Osteoblast (primary cell): ENCODE results near the gene BMI1. TPM values are rescaled to one million over a fixed set of nuclear protein-coding genes. Genes with fewer than 3 reads are reported as not detected.

Source experiments
- DNase-seq: peaks from one replicate; pipeline ENCODE4 v3.0.0; 2011; ENCODE audit warnings: low spot score, mixed read lengths; ENCODE audit not compliant: insufficient read length; ENCODE audit errors: missing footprints
- H2AFZ ChIP-seq: 2 replicates; pipeline ENCODE4 v1.6.0; 2011; ENCODE audit warnings: mild to moderate bottlenecking, low read length
- H3K27ac ChIP-seq: 2 replicates; pipeline ENCODE4 v1.5.1; 2011; ENCODE audit warnings: mild to moderate bottlenecking, low read depth, low read length, moderate library complexity
- H3K27me3 ChIP-seq: 2 replicates; pipeline ENCODE4 v1.6.0; 2012; ENCODE audit warnings: mild to moderate bottlenecking, control low read depth, inconsistent platforms, low read length, moderate library complexity; ENCODE audit not compliant: insufficient read depth
- H3K36me3 ChIP-seq: 2 replicates; pipeline ENCODE4 v1.5.1; 2011; ENCODE audit warnings: mild to moderate bottlenecking, low read length, control low read depth, moderate library complexity; ENCODE audit not compliant: insufficient read depth
- H3K4me1 ChIP-seq: 2 replicates; pipeline ENCODE4 v1.5.1; 2011; ENCODE audit warnings: mild to moderate bottlenecking, low read length, control low read depth, moderate library complexity; ENCODE audit not compliant: insufficient read depth
- H3K4me2 ChIP-seq: 2 replicates; pipeline ENCODE4 v1.6.0; 2011; ENCODE audit warnings: mild to moderate bottlenecking, low read length; ENCODE audit not compliant: insufficient read depth
- H3K4me3 ChIP-seq: fragments of 200-600 bp; sonication (generic); 3 replicates; pipeline ENCODE4 v1.5.1; 2012; ENCODE audit warnings: mild to moderate bottlenecking, low read length, inconsistent platforms; ENCODE audit not compliant: insufficient read depth
- H3K79me2 ChIP-seq: 2 replicates; pipeline ENCODE4 v1.6.0; 2012; ENCODE audit warnings: mild to moderate bottlenecking, low read length, control low read depth, inconsistent platforms; ENCODE audit not compliant: insufficient read depth
- H3K9me3 ChIP-seq: 2 replicates; pipeline ENCODE4 v1.5.1; 2011; ENCODE audit warnings: low read depth, low read length, control low read depth
- H4K20me1 ChIP-seq: 2 replicates; pipeline ENCODE4 v1.6.0; 2012; ENCODE audit warnings: mild to moderate bottlenecking, low read length, control low read depth; ENCODE audit not compliant: insufficient read depth
- total RNA-seq: library from RNA; depleted of rRNA; stranded (reverse); fragments of >200 nt; gene quantifications from 2 replicates; pipeline ENCODE4 v1.2.3, GENCODE V29; 2012
- TF ChIP-seq, protein P1 (sequence below): IDR thresholded peaks from 2 replicates; pipeline ENCODE4 v1.5.1; 2011; ENCODE audit warnings: mild to moderate bottlenecking, low read depth, low read length, moderate library complexity; ENCODE audit errors: extremely low read depth

BMI1 gene
- total RNA-seq, 1 donor: 73.1 TPM

DNA sequence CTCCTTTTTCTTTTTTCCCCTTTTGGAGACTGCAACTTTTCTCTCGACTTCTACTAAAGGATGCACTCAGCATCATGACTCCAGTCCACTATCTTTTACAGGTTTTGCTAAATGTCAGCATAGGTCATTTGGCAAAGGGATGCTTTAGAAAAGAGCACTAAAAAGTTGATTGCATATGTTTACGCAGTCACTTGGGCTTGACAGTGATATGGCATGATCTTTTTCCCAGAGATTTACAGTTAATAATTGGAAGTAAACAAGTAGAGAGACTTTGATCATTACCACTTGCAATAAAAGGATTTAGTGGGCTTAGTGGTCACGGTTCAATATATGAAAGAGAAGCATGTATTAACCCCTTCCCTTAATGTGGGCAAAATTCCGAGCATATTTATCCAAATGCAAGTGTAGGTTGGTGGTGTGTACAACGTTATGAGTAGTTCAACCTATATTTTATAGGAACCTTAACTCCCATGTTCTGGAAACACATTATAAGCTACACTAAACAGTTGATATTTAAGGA lies 1.8 kb downstream of the BMI1 start:
- Histone ChIP-seq H3K9me3 (no peaks in the 10 kb centered on the region), H4K20me1 (peaks cover 35% of the 10 kb centered on the region), H2AFZ (no peak overlapping the region), H3K4me2 (peak overlapping the region; percentile 80), H3K4me1 (peaks cover 30% of the 10 kb centered on the region), H3K27me3 (peaks cover 29% of the 10 kb centered on the region), H3K4me3 (peak overlapping the region; percentile 78), H3K27ac (no peak overlapping the region), H3K79me2 (peaks cover 54% of the 10 kb centered on the region), H3K36me3 (peaks cover 7% of the 10 kb centered on the region)
- TF ChIP-seq, protein P1, sequence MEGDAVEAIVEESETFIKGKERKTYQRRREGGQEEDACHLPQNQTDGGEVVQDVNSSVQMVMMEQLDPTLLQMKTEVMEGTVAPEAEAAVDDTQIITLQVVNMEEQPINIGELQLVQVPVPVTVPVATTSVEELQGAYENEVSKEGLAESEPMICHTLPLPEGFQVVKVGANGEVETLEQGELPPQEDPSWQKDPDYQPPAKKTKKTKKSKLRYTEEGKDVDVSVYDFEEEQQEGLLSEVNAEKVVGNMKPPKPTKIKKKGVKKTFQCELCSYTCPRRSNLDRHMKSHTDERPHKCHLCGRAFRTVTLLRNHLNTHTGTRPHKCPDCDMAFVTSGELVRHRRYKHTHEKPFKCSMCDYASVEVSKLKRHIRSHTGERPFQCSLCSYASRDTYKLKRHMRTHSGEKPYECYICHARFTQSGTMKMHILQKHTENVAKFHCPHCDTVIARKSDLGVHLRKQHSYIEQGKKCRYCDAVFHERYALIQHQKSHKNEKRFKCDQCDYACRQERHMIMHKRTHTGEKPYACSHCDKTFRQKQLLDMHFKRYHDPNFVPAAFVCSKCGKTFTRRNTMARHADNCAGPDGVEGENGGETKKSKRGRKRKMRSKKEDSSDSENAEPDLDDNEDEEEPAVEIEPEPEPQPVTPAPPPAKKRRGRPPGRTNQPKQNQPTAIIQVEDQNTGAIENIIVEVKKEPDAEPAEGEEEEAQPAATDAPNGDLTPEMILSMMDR: no peak
- DNase-seq: no peak

DNA sequence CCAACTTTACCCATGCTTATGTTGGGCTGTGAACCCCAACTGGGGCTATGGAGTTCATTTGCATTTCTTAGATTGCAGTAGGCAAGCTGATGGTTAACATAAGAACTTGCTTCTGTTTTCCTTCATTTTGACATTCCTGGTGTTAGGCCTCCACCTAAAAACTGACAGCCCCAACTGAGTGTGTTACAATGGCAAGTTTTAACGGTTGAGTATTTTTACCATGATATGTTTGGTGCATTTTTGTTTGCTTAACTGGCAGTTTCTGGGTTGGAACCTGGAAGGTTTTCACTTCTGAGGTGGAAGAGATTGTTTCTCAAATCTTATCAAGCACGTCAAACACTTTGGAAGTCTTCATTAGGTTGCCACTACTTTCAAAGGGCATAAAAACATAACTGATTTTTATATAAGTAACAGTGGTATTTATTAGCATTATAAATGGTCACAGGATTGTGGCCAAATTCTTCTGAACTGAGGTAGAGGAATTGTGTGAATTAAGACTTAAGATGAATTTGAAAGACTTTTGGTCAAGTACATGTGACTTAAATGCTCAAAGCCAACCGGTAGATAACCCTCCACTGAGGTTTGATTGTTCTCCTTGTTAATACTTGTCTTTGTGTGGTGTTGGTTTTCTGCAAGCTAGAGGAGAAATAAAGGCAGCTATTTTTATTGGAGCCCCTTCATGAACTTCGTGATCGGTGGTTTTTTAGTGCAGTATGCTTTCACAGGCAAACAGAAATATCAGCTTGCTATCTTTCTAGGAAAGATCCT lies 2.8 kb downstream of the BMI1 start:
- no peak for DNase-seq
- no peak overlapping the region for H3K4me3 ChIP-seq
- H3K79me2 ChIP-seq: peaks cover 44% of the 10 kb centered on the region
- H3K27ac ChIP-seq: no peak overlapping the region
- H2AFZ ChIP-seq: no peak overlapping the region
- TF ChIP-seq, protein P1: no peak
- H4K20me1 ChIP-seq: peaks cover 35% of the 10 kb centered on the region
- peaks cover 30% of the 10 kb centered on the region for H3K4me1 ChIP-seq
- H3K27me3 ChIP-seq: peaks cover 29% of the 10 kb centered on the region
- peaks cover 16% of the 10 kb centered on the region for H3K36me3 ChIP-seq
- no peaks in the 10 kb centered on the region for H3K9me3 ChIP-seq
- no peak overlapping the region for H3K4me2 ChIP-seq

DNA sequence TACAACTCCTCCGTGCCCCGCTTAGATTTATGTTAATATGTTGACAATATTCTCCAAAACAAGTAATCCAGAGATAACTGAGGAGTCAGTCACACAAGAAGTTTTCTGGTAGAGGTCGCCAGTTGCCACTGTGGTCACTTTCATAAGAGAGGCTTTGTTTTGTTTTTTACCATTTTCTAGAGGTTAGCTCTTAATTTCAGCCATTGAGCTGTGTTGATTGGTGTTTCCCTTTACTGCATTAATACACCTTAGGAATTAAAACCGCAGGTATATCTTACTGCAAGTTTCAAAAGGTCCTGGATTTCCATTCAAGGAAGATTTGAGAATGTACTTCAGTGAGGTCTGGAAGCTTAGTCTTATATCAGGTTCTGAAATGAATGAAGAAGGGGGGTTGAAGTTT lies 3.5 kb downstream of the BMI1 start:
- Histone ChIP-seq H3K79me2 (peaks cover 42% of the 10 kb centered on the region), H3K4me1 (peaks cover 30% of the 10 kb centered on the region), H4K20me1 (peaks cover 35% of the 10 kb centered on the region), H3K4me2 (peak overlapping the region; percentile 90), H3K27me3 (peaks cover 29% of the 10 kb centered on the region), H2AFZ (no peak overlapping the region), H3K9me3 (no peaks in the 10 kb centered on the region), H3K36me3 (peaks cover 23% of the 10 kb centered on the region), H3K4me3 (peak overlapping the region; percentile 77), H3K27ac (no peak overlapping the region)
- TF ChIP-seq, protein P1: no peak
- DNase-seq: peak; percentile 77

DNA sequence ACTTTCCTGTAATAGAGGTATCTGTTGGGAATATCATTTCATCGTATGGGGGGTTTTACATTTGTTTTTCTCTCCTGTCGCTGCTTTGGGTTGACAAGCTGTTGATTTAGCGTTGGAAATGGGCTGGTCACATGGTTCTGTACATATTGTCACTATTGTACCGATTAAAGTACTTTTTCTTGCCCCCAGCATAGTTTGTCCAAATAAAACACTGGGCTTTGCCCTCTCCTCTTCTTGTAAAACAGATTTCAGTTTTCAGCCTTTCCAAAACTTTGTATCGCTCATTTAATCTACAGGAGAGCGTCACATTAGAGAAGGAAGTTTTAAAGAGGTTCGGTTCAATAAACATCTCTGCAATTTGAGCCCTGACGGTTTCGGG lies 4.0 kb downstream of the BMI1 start:
- DNase-seq: no peak
- peak overlapping the region; percentile 77 for H3K4me3 ChIP-seq
- peaks cover 29% of the 10 kb centered on the region for H3K27me3 ChIP-seq
- peak overlapping the region; percentile 90 for H3K4me2 ChIP-seq
- no peaks in the 10 kb centered on the region for H3K9me3 ChIP-seq
- peak overlapping the region; percentile 53 for H2AFZ ChIP-seq
- peaks cover 35% of the 10 kb centered on the region for H4K20me1 ChIP-seq
- peaks cover 42% of the 10 kb centered on the region for H3K79me2 ChIP-seq
- TF ChIP-seq, protein P1: no peak
- peak overlapping the region; percentile 4 for H3K27ac ChIP-seq
- H3K36me3 ChIP-seq: peaks cover 28% of the 10 kb centered on the region
- H3K4me1 ChIP-seq: peaks cover 25% of the 10 kb centered on the region
